ENCODE results near the gene FOXO6.

FOXO6 gene

DNA sequence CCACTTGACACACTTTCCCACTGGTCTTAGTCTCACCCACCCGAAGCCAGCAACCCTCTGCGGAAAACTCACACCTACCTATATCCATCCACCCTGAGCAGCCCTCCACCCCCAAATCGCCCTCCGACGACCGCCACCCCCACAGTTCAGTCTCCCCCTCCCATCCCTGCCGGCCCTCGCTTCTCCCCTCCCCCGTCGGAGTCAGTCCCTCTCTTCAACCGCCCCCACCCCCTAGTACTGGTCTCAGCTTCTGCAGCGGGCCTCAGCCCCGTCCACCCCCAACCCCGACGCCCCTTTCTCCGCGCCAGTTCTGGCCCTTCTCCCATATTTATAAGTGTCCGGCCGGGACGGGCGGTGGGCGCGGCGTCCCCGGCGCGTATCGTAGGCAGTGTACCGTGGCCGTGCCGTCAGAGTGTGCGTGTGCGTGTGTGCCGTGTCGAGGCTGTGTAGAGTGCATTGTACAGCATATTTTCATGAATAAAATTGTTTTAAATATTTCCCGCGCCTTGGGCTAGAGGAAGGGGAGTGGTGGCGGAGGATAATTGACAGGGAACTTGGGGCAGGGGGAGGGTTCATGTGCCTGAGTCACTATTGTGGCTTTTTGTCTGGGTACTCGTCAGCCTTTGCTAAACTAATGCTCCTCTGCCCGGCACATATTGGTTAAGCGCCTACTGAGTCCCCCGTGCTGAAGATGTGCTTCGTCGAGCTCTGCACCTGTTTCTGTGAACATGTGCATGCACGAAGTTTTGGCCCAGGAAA, 22.0 kb downstream of the FOXO6 start:
- no peak for DNase-seq (ENCODE audit: low read depth)

DNA sequence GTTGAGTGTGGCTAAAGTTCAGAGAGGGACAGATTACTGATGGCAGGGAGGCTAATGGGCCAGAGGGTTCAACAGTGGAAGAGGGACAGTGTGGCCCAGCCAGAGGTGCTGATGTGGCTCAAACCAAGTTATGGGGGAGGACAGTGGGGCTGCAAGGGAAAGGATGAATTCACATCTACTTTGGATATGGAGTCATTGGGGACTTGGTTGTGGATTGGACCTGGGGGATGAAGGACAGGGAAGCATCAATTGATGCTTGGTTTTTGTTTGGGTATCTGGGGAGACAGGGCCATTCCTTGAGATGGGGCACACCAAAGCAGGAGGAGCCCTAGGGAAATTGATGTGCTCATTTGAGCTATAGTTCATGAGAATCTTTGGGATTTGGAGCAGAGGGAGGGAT, 23.3 kb downstream of the FOXO6 start:
- DNase-seq (ENCODE audit: low read depth): no peak

DNA sequence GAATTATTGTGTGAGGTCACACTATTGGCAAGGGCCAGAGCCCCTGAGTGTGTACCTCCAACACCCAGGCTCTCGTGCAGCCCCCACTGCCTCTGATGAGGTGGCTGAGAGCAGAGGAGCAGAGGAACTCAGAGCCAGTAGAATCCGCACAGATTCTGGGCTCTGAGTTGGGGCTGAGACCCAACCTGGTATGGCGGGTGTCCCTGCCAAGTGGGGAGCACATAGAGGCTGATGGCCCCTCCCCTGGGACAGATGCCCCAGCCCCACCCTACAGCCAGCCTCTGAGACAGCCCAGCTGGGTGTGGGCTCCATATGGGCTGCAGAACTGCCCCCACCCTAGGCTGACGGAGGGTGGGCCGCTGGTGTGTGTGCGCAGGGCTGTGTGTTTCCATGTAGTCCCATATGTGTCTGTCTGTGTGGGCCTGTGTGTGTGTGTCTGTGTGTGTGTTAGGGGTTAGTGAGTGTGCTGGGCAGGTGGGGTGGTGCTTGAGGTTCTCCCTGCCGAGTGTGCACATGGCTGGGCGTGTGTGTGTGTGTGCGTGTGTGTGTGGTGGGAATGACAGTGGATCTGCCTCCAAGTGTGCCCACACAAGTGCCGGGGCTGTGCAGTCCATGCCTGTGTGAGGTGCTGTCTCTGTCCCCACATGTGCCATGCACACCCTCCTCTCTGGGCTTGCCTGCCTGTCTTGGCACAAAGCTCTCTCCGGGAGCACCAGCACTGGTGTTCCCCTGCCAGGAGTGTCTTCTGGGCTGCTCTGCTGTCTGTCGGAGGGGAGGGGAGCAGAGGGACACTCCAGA, 24.4 kb downstream of the FOXO6 start:
- DNase-seq (ENCODE audit: low read depth): no peak

DNA sequence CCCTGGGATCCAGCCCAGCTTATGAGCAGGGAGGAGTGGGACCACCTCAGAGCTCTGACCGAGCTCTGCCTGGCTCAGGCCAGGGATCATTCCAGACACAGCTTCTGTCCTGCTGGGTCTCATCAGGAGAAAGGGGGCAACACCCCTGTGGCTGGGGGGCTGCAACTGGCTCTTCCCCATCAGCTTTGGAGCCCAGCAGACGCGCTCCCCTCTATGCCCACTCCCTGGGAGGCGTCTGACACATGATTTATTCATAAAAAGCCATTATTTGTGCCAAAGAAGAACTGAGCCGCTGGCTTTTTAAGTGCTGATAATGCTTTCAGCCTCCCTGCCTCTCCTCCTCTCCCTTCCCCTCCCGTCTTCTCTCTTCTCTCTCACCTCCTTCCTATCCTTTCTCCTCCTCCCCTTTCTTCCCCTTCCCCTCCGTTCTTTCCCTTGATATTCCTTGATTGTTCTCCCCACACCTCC, 25.0 kb downstream of the FOXO6 start:
- DNase-seq (ENCODE audit: low read depth): no peak

DNA sequence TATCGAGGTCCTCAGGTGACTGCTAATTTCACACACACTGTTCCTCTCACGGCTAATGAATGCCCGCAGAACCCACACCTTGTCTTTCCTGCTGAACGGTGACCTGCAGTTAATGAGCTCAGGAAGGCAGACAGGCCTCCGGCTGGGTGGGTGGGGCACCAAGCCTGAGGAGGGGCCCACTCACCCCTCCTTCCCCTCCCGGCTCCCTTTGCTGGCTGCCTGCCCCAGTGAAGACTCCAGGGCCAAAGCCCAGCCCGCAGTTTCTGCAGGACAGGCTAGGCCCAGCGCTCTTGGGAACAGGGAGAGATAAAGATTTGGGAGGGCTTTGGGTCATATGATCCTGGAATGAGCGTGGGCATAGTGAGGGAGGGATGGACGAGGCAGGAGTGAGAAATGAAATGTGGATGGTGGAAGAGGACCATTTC, 26.4 kb downstream of the FOXO6 start:
- no peak for DNase-seq (ENCODE audit: low read depth)

DNA sequence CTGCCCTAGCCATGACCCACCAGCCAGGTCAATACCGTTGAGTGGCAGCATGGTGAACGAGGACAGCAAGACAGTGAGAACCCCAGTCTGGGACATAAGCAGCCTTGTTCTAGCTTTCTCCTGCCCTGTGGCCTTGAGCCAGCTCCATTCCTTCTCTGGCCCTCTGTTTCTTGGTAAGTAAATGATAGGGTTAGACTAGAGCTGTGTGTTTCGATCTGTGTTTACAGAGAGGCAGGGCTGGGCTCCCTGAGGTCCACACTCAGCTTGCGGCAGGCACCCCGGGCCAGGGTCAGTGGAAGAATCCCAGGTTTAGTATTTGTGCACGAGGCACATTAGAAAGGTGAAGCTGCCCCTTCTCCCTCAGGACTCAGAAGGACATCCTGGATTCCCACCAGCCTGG, 27.3 kb downstream of the FOXO6 start:
- no peak for DNase-seq (ENCODE audit: low read depth)

DNA sequence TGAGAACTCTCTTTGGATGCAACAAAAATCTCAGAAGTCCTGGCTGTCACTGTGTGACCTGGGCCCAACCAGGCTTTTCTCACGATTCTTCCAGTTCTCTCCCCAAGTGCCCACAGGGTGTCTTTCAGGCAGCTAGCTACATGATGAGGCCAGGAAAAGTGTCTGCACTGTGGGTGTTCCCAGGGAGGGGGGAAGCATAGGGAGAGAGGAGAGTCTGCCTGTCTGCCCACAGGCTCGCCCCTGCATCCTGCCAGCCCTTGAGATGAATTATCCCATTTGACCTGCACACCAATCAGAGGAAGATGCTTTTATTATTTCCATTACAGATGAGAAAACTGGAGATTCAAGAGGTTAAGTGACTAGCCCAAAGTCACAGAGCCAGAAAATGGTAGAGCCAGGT, 27.8 kb downstream of the FOXO6 start:
- no peak for DNase-seq (ENCODE audit: low read depth)

DNA sequence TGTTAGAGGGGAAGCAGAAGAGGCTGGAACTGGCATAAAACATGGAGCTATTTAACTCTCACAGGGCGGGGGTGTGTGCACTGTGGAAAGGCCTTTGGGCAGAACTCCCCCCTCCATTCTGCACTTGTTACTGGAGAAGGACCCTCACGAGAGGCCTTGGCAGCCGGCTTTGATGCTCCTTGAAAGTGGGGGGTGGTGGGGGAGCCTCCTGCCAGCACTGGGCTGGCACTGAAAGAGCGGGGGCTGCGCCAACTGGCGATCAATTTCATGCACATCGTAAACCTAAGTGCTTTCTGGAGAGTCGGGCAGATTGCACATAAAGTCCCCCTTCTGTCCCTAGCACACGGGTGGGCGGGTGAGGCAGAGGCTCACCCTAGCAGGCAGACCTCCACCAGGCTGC, 28.9 kb downstream of the FOXO6 start:
- DNase-seq (ENCODE audit: low read depth): no peak

DNA sequence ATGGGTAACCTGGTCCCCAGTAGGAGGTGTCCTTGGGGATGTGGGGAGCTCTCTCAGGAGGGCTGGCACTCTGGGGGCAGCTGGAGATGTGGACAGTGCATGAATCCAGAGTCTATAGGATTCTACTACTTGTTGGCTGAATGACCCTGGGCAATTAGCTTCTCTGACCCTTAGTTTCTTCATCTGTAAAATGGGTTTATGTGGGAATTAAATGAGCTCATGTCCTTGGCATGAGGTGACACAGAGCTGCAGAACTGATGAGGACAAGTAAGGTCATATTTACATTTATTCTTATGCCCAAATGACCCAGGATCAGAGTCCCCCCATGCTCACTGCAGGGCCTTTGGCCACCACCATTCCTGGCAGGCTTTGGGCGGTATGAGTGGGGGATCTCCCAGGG, 29.3 kb downstream of the FOXO6 start:
- no peak for DNase-seq (ENCODE audit: low read depth)

DNA sequence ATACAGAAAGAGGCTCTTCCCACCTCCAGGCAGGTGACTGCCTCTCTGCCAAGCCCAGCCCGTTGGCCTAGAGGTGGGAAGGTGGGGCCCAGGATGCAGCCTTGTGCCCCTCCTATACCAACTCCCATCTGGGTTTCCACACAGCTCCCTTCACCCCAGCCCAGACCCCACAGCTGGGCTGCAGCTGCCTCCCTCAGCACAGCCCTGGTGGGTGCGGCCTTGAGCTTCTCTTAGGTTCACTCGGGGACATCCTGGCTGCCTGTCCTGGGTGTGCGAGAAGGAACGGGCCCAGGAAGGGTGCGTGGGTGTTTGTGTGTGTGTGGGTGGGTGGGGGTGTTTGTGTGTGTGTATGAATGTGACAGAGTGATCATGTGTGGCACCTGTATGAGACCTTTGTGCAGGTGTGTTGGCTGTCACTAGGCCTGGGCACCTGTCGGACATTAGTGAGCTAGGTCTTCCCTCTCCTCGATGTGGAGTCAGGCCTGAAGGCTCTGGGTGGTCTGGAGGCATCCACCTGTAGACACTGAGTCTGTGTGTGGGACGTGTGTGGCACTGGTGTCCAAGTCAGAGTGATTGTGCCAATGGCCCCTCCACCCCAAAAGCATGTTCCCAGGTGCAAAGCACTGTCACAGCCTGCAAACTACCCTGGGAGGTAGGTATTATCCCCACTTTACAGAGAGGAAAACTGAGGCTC, 30.7 kb downstream of the FOXO6 start:
- no peak for DNase-seq (ENCODE audit: low read depth)

DNA sequence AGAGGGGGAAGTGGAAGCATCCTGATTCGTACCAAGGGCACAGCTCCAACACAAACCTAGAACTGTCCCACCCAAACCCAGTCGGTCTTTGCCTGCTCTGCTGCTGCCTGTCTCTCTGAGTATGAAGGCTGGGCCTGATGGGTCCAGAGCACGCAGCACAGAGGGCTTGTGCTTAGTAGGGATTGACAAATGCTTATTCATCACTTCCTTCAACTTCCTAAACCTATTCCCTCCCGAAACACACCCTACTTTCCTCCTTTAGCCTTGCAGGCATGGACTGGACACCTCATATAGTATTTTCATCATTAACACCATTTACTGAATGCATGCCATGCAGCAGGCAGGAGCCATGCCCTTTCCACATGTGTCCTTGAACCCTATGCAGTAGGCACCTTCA, 31.3 kb downstream of the FOXO6 start:
- DNase-seq (ENCODE audit: low read depth): no peak

DNA sequence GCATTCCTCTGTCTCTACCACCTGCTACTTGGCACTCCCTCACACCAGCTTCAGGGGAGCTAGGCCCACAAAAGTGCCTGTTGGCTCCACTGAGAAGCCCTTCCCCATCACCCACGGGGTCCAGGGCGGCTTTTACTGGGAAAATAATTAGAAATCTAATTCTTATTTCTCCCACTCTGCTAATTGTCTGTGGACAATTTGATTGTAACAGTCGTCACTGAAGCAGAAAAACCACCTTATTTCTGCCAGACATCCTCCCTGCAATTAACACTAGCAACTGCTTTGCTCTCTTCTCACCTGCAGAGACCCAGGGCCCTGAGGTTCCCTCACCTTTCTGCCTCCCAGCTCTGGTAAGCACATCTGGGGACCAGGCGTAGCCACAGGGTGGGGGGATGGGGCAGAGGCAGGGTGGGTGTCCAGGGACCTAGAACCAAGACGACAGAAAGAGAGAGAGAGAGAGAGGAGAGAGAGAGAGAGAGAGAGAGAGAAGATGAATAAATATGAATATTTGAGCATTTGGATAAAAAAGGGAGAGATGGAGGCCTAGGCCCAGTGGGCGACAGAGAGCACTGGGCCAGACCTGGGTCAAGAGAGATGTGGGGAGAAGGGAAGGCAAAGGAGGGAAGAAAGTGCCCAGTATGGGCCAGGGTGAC, 32.6 kb downstream of the FOXO6 start:
- no peak for DNase-seq (ENCODE audit: low read depth)

DNA sequence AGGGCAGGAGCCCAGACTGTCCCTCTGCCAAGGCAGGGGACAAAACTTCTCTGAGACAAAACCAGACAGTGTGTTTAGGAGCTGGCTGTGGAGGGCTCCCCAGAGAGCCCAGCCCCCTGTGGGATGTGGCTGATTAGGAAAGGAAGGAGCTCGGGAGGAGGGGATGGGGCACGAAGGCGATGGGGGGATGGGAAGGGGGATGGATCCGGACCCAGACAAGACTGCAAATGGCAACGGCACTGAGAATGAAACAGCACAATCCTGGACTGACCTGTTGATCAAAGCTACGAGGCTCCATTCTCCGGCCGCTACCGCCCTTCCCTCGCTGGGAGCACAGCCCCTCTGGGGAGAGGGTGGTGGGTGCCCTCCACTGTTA, 33.1 kb downstream of the FOXO6 start:
- DNase-seq (ENCODE audit: low read depth): no peak

DNA sequence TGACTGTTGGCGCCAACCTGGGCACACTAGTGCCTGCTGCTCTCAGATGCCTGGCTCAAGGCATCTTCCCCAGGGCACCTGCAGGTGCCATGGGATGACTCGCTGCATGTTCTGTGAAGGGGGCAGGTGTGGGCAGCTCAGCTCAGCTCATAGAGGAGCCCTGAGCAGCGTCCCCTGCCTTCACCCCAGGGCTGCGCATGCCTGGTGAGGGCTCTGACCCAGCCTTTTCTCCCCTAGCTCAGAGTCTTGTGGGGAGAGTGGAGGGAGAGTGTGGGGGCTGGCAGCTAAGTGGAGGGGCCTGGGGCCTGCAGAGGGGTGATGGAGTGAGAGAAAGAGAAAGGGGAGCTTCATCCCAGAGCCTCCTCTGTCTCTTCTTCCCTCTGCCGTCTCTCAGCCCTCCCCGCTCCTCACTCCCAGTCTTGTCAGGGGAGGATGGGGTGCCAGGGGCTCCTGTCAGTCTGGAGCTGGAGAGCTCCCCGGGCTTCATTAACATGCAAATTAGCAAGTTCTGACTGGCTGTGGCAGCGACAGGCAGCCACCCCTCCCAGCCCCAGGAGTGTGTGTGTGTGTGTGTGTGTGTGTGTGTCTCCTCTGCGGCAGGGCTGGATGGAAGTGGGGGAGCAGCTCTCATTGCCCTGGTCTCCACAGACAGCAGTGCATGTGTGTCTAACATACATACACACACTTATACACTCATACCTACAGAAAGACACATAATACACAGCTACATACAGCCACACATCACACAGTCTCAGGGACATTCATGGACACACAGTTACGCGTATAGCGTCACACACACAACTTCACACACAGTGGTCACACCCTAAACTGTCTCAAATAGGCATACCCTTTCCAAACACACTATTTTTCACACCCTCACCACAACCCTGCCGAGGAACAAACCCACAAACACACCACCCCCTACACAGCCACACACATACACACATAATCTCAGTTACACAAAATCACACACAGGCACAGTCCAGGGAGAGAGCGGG, 34.0 kb downstream of the FOXO6 start:
- no peak for DNase-seq (ENCODE audit: low read depth)

DNA sequence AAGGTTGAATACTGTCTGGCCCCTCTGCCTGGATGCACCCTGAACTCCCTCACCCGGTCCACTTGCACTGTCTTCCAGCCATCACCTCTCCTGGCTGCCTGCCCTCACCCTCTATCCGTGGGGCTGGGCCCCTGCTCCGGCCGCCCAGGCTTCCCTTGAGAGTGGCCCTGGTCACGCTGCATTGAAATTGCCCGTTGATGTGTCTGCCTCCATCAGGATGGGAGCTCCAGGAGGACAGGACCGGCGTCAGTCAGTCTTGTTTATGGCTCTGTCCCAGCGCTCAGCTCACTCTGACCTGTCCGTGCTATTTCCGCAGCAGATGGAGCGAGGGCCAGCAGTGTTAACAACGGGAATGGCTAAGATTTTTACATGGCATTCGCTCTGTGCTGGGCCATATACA, 34.9 kb downstream of the FOXO6 start:
- DNase-seq (ENCODE audit: low read depth): no peak

DNA sequence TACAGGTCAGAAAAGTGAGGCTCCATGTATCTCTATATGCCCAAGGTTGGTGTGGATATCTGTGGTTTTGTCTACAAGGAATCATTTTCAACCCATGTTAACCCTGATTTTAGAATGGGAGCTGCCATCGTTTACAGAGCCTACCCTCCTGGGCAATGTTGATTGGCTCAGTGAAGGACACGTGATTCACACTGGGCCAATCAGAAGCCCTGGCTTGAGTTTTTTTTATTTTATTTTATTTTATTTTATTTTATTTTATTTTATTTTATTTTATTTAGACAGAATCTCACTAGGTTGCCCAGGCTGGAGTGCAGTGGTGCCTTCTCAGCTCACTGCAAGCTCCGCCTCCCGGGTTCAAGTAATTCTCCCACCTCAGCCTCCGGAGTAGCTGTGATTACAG, 35.8 kb downstream of the FOXO6 start:
- DNase-seq (ENCODE audit: low read depth): no peak

DNA sequence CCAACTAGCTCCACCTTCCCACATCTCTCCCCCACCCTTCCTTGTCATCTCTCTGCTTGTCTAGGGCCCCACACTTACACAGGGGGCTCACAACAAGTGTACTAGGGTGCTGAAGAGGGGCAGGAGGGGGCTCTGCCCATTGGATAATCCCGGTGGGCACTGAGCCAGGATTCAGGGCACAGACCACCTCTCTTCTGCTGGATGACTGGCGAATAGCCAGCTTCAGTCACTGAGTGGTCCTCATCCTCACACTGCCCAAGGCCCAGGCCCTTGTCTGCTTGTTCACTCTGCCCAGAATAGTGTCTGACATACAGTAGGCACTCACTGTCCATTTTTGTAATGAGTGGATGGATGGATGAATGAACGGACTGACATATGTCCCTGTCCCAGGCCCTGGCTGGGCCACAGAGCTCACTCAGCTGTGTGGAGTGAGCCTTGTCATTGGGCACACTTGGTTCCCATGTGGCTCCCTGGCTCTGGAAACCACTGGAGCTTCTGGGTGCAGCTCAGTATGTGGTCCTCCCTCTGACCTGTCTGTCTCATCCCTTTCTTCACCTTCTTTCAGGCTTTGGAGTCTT, 36.6 kb downstream of the FOXO6 start:
- DNase-seq (ENCODE audit: low read depth): no peak

DNA sequence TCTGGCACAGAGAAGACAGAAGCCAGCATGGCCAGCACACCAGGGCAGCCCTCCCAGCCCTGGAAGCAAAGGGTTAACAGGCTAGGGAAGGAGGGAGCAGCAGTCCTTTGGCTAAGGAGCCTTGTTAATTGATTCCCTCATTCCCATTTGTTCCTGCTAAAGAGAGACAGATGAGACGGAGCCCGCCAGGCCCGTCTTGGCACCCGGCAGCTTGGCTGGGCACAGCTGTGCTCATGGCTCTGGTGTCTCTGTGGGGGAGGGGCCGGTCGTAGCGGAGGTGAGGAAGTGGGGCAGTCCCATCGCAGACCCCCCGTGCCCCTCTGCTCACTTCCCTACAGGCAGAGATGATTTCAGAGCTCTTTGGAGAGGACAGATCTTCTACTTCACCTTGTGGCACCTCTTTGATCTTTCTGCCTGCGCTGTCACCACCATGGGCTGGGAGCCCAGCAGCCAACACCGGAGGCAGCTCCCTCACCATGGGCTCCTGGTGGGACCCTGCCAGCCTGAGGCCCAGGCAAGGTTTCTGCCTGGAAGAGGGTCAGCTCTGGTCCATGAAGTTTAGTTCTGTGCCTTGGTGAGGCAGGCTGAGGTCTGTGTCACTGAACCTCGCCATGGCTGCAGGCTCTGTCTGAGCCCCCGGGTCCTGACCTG, 38.0 kb downstream of the FOXO6 start:
- no peak for DNase-seq (ENCODE audit: low read depth)

DNA sequence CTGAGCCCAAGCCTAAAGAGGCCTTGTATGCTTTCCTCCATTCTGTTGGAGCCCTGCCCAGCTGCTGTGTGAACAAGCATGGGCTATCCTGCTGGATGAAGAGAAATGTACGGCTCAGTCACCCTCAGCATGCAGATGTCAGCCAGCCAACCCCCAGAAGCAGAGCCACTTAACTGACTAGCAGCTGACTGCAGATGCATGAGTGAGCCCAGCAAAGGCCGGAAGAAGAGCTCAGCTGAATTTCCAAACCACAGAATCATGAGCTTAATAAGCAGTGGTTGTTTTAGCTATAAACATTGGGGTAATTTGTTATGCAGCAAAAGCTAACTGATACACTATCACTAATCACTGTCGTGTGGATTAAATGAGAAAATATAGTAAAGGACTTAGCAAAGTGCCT, 39.0 kb downstream of the FOXO6 start:
- DNase-seq (ENCODE audit: low read depth): no peak

DNA sequence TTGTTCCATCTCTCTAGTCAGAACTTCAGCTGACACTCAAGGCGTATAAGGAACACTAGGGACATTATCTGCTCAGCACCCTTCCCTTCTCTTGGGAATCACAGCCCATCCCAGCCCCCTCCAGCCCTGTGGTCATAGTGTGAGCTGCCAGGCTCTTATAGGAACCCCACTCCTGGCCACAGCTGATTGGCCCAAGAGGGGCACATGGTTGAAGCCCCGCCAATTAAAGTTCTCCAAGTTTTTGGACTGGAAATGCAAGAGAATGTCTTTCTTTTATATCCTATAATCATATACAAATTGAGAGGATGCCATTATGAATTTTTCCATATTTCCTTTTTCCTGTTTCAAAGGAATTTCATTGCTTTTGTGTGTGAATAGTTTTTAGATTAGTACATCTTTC, 40.7 kb downstream of the FOXO6 start:
- DNase-seq (ENCODE audit: low read depth): no peak
